H9 (cell line): Measurements from ENCODE around the gene KIF4A. TPM values are rescaled to one million over a fixed set of nuclear protein-coding genes. Genes with fewer than 3 reads are reported as not detected.

ENCODE experiments used
- DNase-seq: peaks from one replicate; pipeline ENCODE4 v3.0.0-alpha.2; 2017
- H2AFZ ChIP-seq: one replicate; pipeline ENCODE4 v1.6.1; 2013; ENCODE audit warnings: mild to moderate bottlenecking, low read length, control low read depth, moderate library complexity
- H2AK5ac ChIP-seq: 2 replicates; pipeline ENCODE4 v1.6.1; 2013; ENCODE audit warnings: low read length, control low read depth, mixed read lengths; ENCODE audit not compliant: insufficient read length
- H2BK120ac ChIP-seq: one replicate; pipeline ENCODE4 v1.6.1; 2013; ENCODE audit warnings: low read depth, mild to moderate bottlenecking, low read length, control low read depth, inconsistent platforms; ENCODE audit not compliant: poor library complexity, severe bottlenecking
- H2BK12ac ChIP-seq: 2 replicates; pipeline ENCODE4 v1.6.1; 2013; ENCODE audit warnings: low read length, control low read depth, mixed read lengths, low read depth; ENCODE audit not compliant: insufficient read length
- H2BK15ac ChIP-seq: 2 replicates; pipeline ENCODE4 v1.6.1; 2013; ENCODE audit warnings: low read depth, low read length, control low read depth
- H2BK20ac ChIP-seq: one replicate; pipeline ENCODE4 v1.6.1; 2013; ENCODE audit warnings: low read depth, mild to moderate bottlenecking, low read length, control low read depth, inconsistent platforms; ENCODE audit not compliant: poor library complexity, severe bottlenecking
- H2BK5ac ChIP-seq: 2 replicates; pipeline ENCODE4 v1.6.1; 2013; ENCODE audit warnings: low read length, control low read depth, mixed read lengths; ENCODE audit not compliant: insufficient read length
- H3K14ac ChIP-seq: 2 replicates; pipeline ENCODE4 v1.6.1; 2013; ENCODE audit warnings: low read length, control low read depth; ENCODE audit not compliant: insufficient read depth
- H3K18ac ChIP-seq: 2 replicates; pipeline ENCODE4 v1.6.1; 2013; ENCODE audit warnings: low read depth, mild to moderate bottlenecking, mixed read lengths, low read length, control low read depth; ENCODE audit not compliant: insufficient read length
- H3K23ac ChIP-seq: 2 replicates; pipeline ENCODE4 v1.6.1; 2013; ENCODE audit warnings: low read length, control low read depth, mixed read lengths, low read depth; ENCODE audit not compliant: insufficient read length
- H3K23me2 ChIP-seq: 2 replicates; pipeline ENCODE4 v1.6.1; 2013; ENCODE audit warnings: low read depth, mild to moderate bottlenecking, mixed read lengths, low read length, control low read depth; ENCODE audit not compliant: insufficient read length, poor library complexity, severe bottlenecking
- H3K27ac ChIP-seq: 2 replicates; pipeline ENCODE4 v1.5.1; 2013; ENCODE audit warnings: low read length, control low read depth, mixed read lengths, low read depth; ENCODE audit not compliant: insufficient read length
- H3K27me3 ChIP-seq: 2 replicates; pipeline ENCODE4 v1.6.1; 2013; ENCODE audit warnings: low read length, control low read depth, inconsistent platforms; ENCODE audit not compliant: insufficient read depth
- H3K4ac ChIP-seq: 2 replicates; pipeline ENCODE4 v1.6.1; 2013; ENCODE audit warnings: low read depth, mild to moderate bottlenecking, control low read depth, inconsistent platforms, low read length, moderate library complexity
- H3K4me1 ChIP-seq: 2 replicates; pipeline ENCODE4 v1.6.1; 2013; ENCODE audit warnings: low read length, control low read depth, inconsistent platforms; ENCODE audit not compliant: insufficient read depth
- H3K4me2 ChIP-seq: 2 replicates; pipeline ENCODE4 v1.6.1; 2013; ENCODE audit warnings: low read length, control low read depth, mixed read lengths; ENCODE audit not compliant: insufficient read length, insufficient read depth
- H3K56ac ChIP-seq: 2 replicates; pipeline ENCODE4 v1.6.1; 2013; ENCODE audit warnings: low read depth, mild to moderate bottlenecking, mixed read lengths, low read length, control low read depth; ENCODE audit not compliant: insufficient read length
- H3K79me1 ChIP-seq: 2 replicates; pipeline ENCODE4 v1.6.1; 2013; ENCODE audit warnings: low read depth, mild to moderate bottlenecking, moderate library complexity, low read length, control low read depth, inconsistent platforms; ENCODE audit not compliant: insufficient read depth, poor library complexity, severe bottlenecking
- H3K79me2 ChIP-seq: 2 replicates; pipeline ENCODE4 v1.6.1; 2013; ENCODE audit warnings: low read length, control low read depth, inconsistent platforms; ENCODE audit not compliant: insufficient read depth
- H3K9ac ChIP-seq: 2 replicates; pipeline ENCODE4 v1.6.1; 2013; ENCODE audit warnings: low read length, control low read depth, mixed read lengths; ENCODE audit not compliant: insufficient read length; ENCODE audit errors: extremely low read depth
- H3K9me3 ChIP-seq: one replicate; pipeline ENCODE4 v1.6.1; 2013; ENCODE audit warnings: low read depth, low read length, inconsistent platforms; ENCODE audit not compliant: control insufficient read depth
- H3T11ph ChIP-seq: one replicate; pipeline ENCODE4 v1.6.1; 2013; ENCODE audit warnings: mild to moderate bottlenecking, low read length, control low read depth, inconsistent platforms
- H4K20me1 ChIP-seq: one replicate; pipeline ENCODE4 v1.6.1; 2013; ENCODE audit not compliant: control insufficient read depth, insufficient read length, insufficient read depth
- H4K5ac ChIP-seq: 2 replicates; pipeline ENCODE4 v1.6.1; 2013; ENCODE audit warnings: low read depth, mild to moderate bottlenecking, mixed read lengths, low read length, control low read depth; ENCODE audit not compliant: insufficient read length
- H4K8ac ChIP-seq: replicated peaks from 2 replicates; pipeline ENCODE4 v1.6.1; 2013; ENCODE audit warnings: low read length, control low read depth, mixed read lengths, low read depth; ENCODE audit not compliant: insufficient read length
- H4K91ac ChIP-seq: 2 replicates; pipeline ENCODE4 v1.6.1; 2013; ENCODE audit warnings: low read depth, mild to moderate bottlenecking, moderate library complexity, mixed read lengths, low read length, control low read depth; ENCODE audit not compliant: insufficient read length
- H3K27ac Mint-ChIP-seq, 3 experiments: 2 replicates in 2 of 3; 3 replicates in 1 of 3; pipeline ENCODE4 v1.8.0; 2020 to 2021; ENCODE audit warnings: mixed read lengths in 3 of 3, mild to moderate bottlenecking in 1 of 3, moderate library complexity in 1 of 3
- H3K27me3 Mint-ChIP-seq: 2 replicates; pipeline ENCODE4 v1.8.0; 2021; ENCODE audit warnings: low read depth, mild to moderate bottlenecking, moderate library complexity, mixed read lengths
- H3K36me3 Mint-ChIP-seq, 3 experiments: 2 replicates in 2 of 3; 3 replicates in 1 of 3; pipeline ENCODE4 v1.8.0; 2020 to 2021; ENCODE audit warnings: low read depth in 3 of 3, mixed read lengths in 3 of 3; ENCODE audit not compliant: insufficient read depth in 1 of 3
- H3K4me1 Mint-ChIP-seq, 2 experiments: 2 replicates each; pipeline ENCODE4 v1.8.0; 2020; ENCODE audit warnings: mixed read lengths in 2 of 2
- H3K4me3 Mint-ChIP-seq, 2 experiments: 2 replicates in 1 of 2; 3 replicates in 1 of 2; pipeline ENCODE4 v1.8.0; 2020 to 2021; ENCODE audit warnings: mild to moderate bottlenecking in 2 of 2, mixed read lengths in 2 of 2, moderate library complexity in 1 of 2
- H3K9me3 Mint-ChIP-seq, 2 experiments: 2 replicates in 1 of 2; 3 replicates in 1 of 2; pipeline ENCODE4 v1.8.0; 2020; ENCODE audit warnings: mild to moderate bottlenecking in 2 of 2, mixed read lengths in 2 of 2, moderate library complexity in 1 of 2
- CTCF ChIP-seq: fragments of 200-600 bp; sonication (generic); conservative IDR thresholded peaks from 3 replicates; pipeline ENCODE4 v1.8.0; 2021; ENCODE audit warnings: antibody characterized with exemption, mild to moderate bottlenecking
- WGBS: extraction: QIAGEN DNeasy Blood & Tissue Kit; methylation state at CpG from one replicate; pipeline ENCODE4 v1.1.7; 2013; ENCODE audit warnings: missing lambda C conversion rate, low lambda C conversion rate, mixed read lengths; ENCODE audit not compliant: insufficient read length; ENCODE audit errors: extremely low coverage; 5-methylcytosine and 5-hydroxymethylcytosine counted together
- total RNA-seq: library from RNA; stranded (reverse); gene quantifications from 2 replicates; pipeline ENCODE4 v1.2.1, GENCODE V29; 2021

The KIF4A gene
- total RNA-seq, 1 experiment from 2014 or later: 41.8 TPM

GRCh38 chrX:70338290-70338689, 48.4 kb downstream of the KIF4A start:
- no peaks in the 10 kb centered on the region for H3K23me2 ChIP-seq
- no peaks in the 10 kb centered on the region for H3K27me3 ChIP-seq
- no peak overlapping the region for H3K27ac Mint-ChIP-seq
- no peak overlapping the region for H3K27ac ChIP-seq
- peaks cover 15 to 63% (median 52%) of the 10 kb centered on the region in 3 experiments for H3K36me3 Mint-ChIP-seq
- H3K4me1 ChIP-seq: no peaks in the 10 kb centered on the region
- no peak for TF ChIP-seq CTCF
- WGBS: no CpG with 5 or more reads among the region's 4 CpGs
- H2BK20ac ChIP-seq: no peak overlapping the region
- no peak overlapping the region for H4K5ac ChIP-seq
- H3K56ac ChIP-seq: no peak overlapping the region
- H3K14ac ChIP-seq: no peak overlapping the region
- no peaks in the 10 kb centered on the region for H4K20me1 ChIP-seq
- H3K23ac ChIP-seq: no peak overlapping the region
- H2AK5ac ChIP-seq: no peak overlapping the region
- no peak overlapping the region for H2BK12ac ChIP-seq
- H3K4ac ChIP-seq: no peak overlapping the region
- peaks cover 52 to 58% of the 10 kb centered on the region in 2 experiments for H3K9me3 Mint-ChIP-seq
- H3T11ph ChIP-seq: no peak overlapping the region
- no peak overlapping the region for H4K91ac ChIP-seq
- H2BK5ac ChIP-seq: no peak overlapping the region
- no peak overlapping the region for H2AFZ ChIP-seq
- no peak for DNase-seq
- no peak overlapping the region for H3K4me3 Mint-ChIP-seq
- no peak overlapping the region for H2BK15ac ChIP-seq
- H3K79me1 ChIP-seq: no peaks in the 10 kb centered on the region
- no peaks in the 10 kb centered on the region for H3K27me3 Mint-ChIP-seq
- H4K8ac ChIP-seq: no peak overlapping the region
- H3K4me2 ChIP-seq: no peak overlapping the region
- H3K79me2 ChIP-seq: no peaks in the 10 kb centered on the region
- H2BK120ac ChIP-seq: no peak overlapping the region
- no peak overlapping the region for H3K9ac ChIP-seq
- no peaks in the 10 kb centered on the region for H3K4me1 Mint-ChIP-seq
- no peak overlapping the region for H3K18ac ChIP-seq
- H3K9me3 ChIP-seq: peaks cover 4% of the 10 kb centered on the region
